Activated CD8-positive, alpha-beta memory T cell treated with anti-CD3 and anti-CD28 coated beads for 4 hours (primary cell): ENCODE measurements around the gene THAP2.

ENCODE experiments used
- DNase-seq, 2 donors: peaks; one replicate each; pipeline ENCODE4 v3.0.0-alpha.2; 2020; ENCODE audit warnings: low read depth in 2 of 2

Gene THAP2

DNA sequence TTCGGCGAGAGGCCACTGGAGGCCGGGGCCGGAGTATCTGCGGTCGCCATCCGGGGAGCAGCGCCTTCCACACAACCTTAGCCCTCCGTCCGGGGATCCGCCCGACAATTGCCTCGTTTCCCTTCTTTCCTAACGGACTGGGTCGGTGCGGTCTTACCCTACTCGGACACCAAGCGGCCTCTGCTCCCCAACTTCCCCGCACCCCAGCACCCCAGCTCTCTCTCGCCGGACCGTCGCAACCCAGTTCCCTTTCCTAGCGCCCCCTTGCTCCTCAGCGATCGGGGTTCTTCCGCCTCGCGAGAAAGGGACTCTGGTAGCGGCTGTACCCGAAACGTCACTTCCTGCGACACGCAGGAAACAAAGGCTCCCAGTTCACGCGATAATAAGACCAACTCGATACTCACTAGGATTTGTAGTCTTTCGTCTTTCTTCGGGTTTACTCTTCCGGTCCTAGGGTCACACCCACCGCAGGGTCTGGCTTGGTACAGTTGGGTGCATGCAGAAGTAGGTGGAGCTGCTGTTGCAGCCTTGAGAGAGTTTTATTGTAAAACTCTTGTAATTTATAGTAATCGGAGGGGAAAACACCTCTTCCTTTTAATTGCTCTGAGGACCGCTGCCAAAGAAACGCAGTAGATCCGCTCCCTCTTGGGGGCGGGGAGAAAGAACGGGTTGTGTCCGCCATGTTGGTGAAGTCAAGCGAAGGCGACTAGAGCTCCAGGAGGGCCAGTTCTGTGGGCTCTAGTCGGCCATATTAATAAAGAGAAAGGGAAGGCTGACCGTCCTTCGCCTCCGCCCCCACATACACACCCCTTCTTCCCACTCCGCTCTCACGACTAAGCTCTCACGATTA, at the start of gene THAP2, which contains the start of gene ZFC3H1:
Gene THAP2 (plus strand): TSS at position 741 of the 850 bp plus-strand sequence. CDS start 209 bp downstream, outside the sequence.
Gene ZFC3H1 (minus strand): TSS at position 288 of the 850 bp plus-strand sequence. CDS start 238 bp downstream, at position 50.
- peak; percentile 75 to 90 for DNase-seq

DNA sequence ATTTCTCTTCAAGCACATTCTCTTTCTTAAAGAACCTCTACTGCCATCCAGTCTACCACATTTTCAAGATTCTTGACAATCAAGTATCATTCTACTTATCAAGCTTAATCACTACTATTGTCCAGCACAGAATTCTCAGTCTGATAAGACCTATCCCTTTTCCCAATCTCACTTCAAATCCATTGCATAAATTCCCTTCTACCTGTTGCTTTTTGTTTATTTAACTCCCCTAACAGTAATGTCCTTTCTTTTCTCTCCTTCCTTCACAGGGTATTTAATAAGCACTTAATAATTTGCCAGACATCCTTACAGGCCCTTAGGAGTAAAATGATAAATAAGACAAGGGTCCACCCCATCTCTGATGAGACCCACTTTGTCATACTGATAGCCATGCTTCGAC, 42.2 kb upstream of the THAP2 start:
- DNase-seq = no peak

DNA sequence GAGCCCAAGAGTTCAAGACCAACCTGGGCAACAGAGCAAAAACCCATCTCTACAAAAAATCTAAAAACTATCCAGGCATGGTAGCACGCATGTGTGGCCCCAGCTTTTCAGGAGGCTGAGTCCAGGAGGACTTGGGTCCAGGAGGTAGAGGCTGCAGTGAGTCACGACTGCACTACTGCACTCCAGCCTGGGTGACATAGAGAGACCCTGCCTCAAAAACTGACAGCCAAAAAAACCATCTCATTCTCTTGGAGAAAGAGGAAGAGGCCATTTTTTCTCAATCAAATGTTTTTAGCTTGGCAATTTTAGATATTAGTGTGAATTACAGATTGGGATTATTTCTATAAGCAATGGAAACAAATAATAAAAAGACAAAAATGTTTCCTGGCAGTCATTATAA, 38.6 kb upstream of the THAP2 start:
- no peak for DNase-seq

DNA sequence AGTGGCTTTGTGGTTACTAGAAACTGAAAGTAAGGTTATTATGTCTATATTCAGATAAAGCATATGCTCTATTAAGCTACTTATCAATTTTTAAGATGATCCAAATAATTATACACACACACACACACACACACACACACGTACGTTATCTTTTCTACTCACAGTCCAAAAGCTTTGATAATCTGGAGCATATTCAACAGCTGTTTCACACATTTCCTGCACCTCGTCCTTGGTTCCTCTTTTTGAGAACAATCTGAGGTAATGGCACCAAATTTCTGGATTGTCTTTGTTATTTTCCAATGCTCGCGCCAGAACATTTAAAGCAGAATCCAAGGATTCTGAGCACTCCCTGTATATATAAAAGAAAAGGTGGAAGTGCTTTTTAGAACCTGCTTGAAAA, 38.0 kb upstream of the THAP2 start:
- no peak for DNase-seq

DNA sequence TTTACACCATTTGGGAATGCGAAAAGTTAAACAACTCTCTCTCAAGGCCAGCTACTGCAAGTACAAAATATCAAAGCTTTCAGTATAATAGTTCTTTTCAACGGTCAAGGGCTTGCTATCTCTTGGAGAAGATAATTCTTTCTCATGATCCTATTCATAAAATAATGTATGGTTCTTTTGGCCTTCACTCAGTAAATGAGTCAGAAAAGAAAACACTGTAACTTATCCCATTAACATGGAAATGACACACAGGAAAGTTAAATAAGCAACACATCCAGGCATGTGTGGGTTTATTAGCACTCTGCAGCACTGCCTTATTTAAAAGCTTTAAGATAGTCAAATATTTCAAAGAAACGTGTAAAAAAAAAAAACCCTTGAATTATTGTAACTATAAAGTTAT, 37.3 kb upstream of the THAP2 start:
- DNase-seq = no peak

DNA sequence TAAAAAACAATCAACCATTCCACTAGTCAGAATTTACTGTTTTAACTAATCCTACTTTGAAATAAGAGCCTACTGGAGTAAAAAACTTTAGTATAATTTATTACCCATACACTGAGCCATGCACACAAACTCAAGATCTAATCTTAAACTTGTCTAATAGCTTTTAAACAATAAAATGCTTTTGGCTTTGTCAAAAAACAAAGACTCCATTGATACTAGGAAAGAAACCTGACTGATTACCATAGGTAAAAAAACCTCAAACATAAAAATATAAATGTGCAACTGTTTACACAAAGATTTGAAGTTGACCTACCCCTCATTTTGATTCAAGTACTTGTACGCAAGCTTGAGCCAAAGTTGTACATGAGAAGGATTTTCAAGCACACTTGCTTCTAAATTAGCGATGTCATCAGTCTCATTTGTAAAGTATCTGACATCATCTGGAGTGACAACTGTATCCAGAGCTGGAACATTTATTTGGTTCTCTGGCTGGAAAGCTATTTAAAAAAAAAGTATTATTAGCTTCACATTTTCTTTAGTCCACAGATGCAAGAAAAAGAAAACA, 36.6 kb upstream of the THAP2 start:
- DNase-seq = no peak

DNA sequence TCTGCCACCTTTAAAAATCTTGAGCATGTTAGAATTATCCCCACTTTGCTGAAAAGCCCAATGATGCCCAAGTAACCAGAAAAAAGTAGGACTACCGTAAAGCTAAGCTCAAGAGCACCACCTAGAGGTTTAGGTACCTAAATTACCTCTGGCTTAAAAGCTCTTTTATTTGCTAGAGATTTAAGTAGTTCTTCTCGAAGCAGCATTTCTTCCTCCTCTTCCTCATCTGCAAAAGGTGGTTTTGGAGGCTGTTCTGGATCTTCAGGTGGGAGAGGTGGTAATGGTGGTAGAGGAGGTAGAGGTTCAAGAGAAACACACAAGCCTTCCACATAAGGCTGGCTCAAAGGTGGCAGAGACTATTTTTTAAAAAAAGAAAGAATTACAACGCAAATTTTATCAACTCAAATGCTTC, 27.4 kb upstream of the THAP2 start:
- no peak for DNase-seq

DNA sequence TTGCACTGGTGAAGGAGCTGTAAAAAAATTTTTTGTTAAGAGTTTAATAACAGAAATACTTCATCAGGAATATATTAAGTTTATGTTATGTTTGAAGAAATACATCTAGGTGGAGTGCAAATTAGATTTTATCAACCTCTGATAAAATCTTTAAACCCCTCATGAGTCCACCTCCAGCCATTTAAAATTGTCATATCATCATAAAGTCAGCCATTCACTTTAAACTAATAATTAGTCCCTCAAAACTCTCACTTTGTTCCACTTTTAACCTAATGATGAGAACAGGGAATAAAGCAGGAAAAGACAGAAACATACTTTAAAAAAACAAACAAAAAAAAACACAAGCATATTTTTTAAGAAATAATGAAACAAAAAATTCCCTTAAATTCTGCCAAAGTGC, 25.6 kb upstream of the THAP2 start:
- no peak for DNase-seq

DNA sequence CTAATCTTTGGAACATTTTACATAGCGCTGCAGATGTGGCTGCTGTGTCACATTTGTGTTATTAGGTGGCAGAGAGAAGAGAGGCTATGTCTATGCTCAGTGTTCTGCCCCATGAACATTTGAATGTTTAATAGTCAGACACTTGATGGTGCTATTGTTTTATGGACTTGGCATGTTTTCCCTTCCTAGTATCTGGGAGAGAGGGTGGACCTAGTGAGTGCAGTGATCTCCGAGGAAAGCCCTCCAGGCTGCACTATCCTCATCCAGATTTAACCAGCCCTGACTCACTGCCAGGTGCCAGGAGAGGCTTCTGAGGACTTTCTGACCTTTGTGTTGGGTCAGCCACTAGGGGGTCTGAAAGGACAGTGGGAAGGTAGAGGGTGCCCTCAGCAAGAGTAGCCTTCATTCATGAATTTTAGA, 24.8 kb upstream of the THAP2 start:
- DNase-seq = no peak

DNA sequence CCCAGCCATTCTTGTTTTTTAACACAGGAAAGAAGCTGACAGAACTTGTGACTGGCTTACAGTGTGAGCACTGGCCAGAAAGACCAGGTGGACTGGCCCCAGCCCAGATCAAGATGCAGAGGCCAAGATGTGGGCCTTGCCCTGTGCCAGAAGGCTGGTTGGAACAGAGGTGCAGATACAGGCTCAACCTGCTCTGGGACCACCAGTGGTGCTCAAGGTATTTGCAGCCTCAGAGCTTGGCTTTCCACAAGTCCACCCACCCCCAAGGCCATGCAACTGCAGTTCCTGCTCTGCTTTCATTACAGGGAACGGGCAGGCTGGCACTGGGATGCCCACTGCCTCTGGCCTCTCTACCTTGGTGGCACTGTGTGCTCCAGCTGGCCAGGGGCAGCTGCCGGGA, 23.8 kb upstream of the THAP2 start:
- DNase-seq = no peak

DNA sequence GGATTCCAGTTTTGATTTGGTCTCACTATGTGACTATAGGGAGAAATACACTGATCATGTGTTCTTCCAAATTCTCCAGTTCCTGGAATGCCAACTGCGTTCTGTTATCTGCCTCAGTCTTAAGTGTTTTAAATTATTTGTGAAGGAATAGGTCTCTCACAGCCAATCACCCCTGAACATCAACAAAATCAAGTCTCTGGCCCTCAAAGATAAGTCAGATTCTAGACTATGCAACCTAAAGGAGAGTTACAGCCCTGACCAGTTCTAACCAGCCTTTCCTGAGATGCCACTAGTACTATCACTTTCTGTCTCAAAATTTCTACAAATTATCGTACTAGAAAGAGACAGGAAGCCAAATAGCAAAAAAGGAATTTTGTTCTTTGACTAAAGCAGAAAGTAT, 22.7 kb upstream of the THAP2 start:
- no peak for DNase-seq

DNA sequence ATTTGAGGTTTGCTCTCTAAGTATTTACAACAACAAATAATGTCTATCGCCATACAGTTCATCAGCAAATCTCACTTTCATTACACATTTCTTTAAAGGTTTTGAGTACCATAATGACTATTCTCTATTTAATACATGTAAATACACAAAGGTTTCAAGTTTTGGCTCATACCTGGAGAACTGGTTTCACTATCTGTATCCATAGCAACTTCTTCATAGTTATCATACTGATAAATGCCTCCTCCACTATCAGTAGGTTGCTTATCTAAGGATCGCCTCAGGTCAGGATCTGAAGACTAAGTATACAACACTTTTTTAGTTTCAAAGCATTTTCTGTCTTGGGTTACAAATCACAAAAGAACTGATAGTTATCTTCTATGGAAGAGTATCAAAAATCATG, 21.8 kb upstream of the THAP2 start:
- DNase-seq = no peak

DNA sequence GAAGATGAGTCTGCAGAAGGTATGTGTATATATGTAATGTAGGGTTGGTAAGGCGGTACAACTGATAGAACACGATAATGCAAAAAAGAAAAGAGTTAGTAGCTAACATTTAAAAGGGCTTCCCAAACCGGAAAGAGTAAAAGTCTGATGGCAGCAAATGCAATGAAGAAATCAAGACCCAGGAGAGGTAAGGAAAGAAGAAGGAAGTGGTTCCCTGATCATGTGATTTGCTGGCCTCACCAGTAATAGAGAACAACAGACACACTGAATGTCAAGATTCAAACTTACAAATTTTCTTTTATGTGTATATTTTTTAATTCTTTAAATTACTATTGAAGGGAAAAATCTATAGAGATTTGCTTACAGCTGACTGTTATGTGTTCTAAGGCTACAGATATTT, 18.8 kb upstream of the THAP2 start:
- no peak for DNase-seq

DNA sequence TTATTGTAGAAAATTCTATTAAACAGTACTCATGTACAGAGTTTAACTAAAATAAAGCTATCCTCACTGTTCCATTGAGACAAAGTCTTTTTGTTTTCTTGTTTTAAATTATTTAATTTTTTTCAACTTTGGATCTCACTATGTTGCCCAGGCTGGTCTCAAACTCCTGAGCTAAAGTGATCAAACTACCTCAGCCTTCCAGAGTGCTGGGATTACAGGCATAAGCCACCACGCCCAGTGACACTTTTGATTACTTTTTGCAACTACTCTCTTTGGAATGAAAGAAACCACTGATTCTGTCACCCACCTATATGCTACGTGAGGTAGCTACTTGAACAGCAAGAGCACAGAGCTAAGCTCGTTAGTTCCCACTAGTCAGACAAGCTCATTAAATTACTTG, 17.6 kb upstream of the THAP2 start:
- DNase-seq = no peak

DNA sequence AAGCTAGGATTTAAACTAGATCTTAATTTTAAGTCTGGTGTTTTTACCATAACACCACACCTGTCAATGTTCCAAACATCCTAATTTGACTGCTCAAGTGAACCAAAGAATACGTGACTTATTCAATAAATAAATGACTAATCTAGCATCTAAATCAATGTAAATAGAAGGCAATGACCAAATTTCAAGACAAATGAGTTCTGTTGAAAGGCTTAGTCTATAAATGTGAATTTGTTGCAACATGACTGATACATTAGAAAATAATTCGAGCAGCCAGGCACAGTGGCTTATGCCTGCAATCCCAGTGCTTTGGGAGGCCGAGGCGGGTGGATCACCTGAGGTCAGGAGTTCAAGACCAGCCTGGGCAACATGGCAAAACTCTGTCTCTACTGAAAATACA, 15.6 kb upstream of the THAP2 start:
- DNase-seq = no peak

DNA sequence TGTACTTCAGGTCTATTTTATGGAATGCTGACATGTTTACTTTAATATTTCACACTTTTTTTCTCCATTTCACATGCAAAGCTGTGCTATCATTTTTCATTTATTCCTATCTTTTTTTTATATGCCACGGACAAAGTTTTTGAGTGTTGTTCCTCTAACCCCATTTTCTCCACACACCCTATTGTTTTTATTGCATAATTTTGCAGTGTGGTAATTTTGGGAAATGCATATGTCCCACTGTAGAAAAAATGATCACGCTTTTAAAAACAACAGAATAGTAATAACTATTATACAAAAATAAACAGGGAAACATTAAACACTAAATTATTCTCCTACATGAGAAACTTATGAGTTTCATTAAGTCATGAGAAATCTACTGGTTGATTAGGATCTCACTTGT, 14.7 kb upstream of the THAP2 start:
- no peak for DNase-seq

DNA sequence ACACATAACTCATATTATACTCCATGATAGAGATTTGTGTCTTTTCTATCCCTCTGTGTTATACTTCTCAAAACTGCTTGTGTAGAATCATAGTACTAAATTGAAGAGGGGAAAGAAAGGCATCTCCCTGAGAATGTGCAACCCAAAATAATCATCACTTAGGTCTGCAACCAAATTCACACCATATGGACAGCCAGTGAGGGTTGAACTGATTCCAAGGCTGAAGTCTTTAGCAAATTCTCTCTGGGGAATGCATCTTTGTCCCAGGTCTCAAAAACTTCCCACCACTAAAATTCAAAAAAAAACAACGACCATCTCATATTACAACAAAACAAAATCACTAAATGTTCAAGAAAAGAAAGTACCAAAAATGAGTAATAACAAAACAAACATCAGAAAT, 11.4 kb upstream of the THAP2 start:
- no peak for DNase-seq

DNA sequence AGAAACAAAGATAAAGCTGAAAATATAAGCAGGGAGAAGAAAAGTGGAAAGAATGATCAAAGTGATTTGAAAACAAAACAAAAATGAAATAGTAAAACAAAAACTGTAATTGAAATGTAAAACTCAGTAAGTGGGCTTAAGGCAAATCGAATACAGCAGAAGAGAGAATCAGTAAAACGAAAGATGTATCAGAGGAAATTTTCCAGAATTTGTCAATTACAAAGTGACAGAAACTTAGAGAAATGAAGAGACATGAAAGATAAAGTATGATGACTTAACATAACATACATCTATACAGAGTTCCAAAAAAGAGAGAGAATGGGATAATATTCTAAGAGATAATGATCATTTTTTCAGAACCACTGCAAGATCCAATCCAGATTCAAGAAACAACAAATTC, 11.0 kb upstream of the THAP2 start:
- DNase-seq = no peak

DNA sequence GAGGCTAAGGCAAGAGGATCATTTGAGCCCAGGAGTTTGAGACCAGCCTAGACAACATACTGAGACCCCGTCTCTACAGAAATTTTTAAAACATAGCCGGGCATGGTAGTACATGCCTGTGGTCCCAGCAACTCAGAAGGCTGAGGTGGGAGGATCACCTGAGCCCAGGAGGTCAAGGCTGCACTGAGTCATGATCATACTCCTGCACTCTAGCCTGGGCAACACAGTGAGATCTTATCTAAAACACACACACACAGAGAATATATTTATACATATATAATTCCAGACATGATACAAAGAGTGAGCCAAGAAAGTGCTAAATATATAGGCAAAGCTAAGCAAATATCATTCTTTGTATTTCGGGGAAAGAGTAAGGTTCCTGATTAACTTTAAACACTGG, 9.9 kb upstream of the THAP2 start:
- no peak for DNase-seq

DNA sequence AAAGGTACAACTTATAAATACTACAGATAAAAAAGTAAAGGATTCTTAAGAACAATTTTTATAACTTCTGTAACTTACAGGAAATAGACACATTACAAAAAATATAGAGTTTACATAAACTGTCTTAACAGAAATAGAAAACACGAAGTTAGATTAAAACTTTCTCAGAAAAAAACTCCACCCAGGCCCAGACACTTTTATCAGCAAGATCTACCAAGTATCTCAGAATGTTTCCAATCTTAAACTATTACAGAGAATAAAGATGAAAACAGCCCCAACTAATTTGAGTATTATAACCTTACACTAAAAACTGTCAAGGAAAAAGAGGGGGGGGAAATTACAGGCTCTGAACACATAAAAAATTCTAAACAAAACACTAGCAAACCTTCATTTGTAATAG, 8.6 kb upstream of the THAP2 start:
- DNase-seq = no peak

DNA sequence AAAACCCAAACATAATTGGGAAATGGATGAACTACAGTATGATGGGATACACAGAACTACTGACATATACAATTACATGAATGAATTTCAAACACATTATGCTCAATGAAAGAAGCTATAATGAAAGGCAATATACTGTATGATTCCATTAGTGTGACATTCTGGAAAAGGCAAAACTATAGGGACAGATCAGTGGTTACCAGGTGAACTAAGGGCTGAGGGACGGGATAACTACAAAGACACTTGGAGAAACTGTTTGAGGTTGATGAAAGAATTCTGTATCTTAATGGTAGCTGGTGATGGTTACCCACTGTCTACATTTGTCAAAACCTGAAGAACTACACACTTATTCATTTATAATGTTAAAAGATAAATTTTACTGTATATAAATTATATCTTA, 8.2 kb upstream of the THAP2 start:
- DNase-seq = no peak

DNA sequence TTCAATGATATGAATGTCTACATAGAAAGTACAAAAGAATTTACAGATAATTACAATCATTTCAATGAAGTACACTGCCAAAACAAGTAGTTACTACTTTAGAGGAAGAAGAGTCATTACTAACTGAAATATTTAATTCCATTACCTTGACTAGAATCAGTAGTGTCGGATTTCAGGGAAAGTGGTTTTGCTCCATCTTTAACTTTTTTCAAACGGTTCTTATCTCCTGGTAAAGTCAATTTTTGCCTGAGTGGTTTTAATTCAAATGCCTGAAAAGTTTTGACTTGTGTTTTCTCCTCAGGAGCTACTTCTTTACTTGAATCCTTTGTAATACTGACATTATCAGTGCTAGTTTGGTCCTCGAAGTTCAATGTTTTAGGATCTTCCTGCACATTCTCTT, 7.4 kb upstream of the THAP2 start:
- no peak for DNase-seq

DNA sequence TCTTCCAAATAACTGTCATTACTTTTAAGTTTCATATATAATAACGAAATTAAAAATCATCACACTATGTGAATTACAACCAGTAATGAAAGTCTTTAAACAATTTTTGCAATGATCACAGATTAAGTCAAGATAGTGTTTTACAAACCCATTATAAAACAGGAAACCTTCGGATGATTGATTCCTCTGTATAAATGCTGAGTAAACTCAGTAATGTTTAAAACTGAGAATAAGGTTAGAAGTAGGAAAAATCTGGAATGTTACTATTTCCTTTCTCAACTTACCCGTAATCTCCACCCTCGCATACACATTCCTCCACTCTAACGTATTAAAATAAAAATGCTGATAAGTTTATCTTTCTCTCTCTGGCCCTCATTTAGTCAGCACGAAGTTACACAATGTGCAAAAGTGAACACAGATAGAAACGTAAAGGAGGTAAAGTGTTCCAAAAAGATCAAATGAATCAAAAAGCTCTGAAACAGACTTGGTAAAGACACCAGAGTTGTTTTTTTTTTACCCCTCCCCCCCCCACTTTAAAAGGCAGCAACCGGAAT, 2.0 kb upstream of the THAP2 start:
- DNase-seq = no peak
